GM13976 (cell line): ENCODE data around the gene SPG7.

Experiments
- DNase-seq: peaks from one replicate; pipeline ENCODE4 v3.0.0; 2012; ENCODE audit warnings: low spot score
- in situ Hi-C: fragments of 300-500 bp; cut with MboI; formaldehyde crosslinking; loops from one replicate; pipeline ENCODE4 v1.12.0; 2022; ENCODE audit warnings: low sequenced_read_pairs, mixed read lengths, inconsistent platforms; ENCODE audit not compliant: unreplicated experiment
- TF ChIP-seq, protein P1 (sequence below): IDR thresholded peaks from 2 replicates; pipeline ENCODE4 v1.5.1; 2012; ENCODE audit warnings: borderline replicate concordance, mild to moderate bottlenecking; ENCODE audit not compliant: insufficient read depth; ENCODE audit errors: extremely low read depth, missing control alignments, control extremely low read depth

Gene SPG7

DNA sequence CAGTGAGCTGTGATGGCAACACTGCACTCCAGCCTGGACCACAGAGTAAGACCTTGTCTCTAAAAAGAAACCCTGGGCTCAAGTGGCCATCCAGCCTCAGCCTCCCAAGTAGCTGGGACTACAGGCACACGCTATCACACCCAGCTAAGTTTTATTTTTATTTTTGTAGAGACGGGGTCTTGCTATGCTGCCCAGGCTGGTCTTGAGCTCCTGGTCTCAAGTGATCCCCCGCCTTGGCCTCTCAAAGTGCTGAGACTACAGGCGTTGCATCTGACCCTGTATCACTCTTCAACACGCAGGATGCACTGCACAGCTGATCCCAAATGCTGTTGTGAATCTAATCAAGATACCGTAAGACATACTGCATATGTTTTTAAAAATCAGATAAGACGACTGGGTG lies 40.8 kb upstream of the SPG7 start:
- DNase-seq, result no peak
- in situ Hi-C loops, result no loop called here
- TF ChIP-seq, protein P1, sequence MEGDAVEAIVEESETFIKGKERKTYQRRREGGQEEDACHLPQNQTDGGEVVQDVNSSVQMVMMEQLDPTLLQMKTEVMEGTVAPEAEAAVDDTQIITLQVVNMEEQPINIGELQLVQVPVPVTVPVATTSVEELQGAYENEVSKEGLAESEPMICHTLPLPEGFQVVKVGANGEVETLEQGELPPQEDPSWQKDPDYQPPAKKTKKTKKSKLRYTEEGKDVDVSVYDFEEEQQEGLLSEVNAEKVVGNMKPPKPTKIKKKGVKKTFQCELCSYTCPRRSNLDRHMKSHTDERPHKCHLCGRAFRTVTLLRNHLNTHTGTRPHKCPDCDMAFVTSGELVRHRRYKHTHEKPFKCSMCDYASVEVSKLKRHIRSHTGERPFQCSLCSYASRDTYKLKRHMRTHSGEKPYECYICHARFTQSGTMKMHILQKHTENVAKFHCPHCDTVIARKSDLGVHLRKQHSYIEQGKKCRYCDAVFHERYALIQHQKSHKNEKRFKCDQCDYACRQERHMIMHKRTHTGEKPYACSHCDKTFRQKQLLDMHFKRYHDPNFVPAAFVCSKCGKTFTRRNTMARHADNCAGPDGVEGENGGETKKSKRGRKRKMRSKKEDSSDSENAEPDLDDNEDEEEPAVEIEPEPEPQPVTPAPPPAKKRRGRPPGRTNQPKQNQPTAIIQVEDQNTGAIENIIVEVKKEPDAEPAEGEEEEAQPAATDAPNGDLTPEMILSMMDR, result no peak

DNA sequence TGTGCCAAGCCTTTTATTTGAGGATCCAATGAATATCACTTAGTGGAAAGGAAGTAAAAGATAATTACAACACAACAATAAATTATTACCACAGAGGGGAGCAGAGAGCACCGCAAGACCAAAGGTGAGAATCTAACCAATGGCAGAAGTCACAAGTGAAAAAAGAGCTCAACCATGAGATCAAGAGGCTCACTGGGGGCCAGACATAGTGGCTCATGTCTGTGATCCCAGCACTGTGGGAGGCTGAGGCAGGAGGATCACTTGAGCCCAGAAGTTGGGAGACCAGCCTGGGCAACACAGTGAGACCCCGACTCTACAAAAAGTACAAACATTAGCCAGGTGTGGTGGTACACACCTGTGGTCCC lies 35.5 kb upstream of the SPG7 start:
- TF ChIP-seq, protein P1, result no peak
- DNase-seq, result no peak
- in situ Hi-C loops, result no loop called here

DNA sequence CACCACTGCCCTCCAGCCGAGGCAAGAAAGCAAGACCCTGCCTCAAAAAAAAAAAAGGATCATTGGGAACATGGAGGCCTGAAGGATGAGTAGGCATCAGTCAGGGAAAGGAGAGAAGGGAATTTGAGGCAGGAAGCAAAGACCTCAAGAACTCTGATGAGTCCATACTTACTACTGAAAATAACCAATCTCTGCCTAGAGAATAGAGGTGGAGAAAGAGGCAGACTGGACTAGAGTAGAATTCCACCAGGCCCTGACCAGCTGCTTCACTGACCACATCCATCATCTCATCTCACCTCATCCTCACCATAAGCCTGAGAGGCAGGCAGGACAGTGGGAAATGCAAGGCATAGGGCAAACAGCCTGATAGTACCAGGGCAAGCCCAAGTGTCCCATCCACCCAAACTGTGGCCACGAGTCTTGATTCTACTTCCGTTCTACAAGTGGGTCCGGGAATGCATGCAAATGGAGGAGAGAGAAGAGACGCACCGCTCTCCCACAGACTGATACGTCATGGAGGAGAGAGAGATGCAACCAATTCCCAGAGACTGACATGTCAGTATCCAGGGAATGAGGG lies 35.0 kb upstream of the SPG7 start:
- TF ChIP-seq, protein P1, result no peak

DNA sequence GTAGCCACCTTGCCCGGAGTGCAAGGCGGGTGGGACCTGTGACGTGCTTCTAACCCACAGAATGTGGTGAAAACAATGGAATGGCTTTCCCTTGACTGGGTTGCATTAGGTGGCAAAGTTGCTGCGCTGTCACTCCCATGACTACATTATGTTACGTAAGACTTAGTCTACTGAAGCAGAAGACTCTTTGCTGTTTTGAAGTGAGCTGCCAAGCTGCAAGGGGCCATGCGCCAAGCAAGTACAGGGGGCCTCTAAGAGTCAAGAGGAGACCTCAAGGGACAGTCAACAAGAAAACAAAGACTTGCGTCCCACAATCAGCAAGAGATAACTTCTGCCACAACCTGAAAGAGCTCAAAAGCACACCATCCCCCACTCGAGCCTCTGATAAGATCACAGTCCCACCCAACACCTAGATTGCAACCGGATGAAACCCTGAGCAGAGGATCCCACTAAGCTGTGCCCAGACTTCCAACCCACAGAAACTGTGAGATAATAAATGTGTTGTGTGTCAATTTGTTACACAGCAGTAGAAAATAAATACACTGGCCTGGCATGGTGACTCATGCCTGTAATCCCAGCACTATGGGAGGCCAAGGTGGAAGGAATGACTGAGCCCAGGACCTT lies 34.3 kb upstream of the SPG7 start:
- in situ Hi-C loops, result no loop called here

More for the DNA sequence above, 35.0 kb upstream of the SPG7 start:
- in situ Hi-C loops, result no loop called here
- DNase-seq, result no peak

DNA sequence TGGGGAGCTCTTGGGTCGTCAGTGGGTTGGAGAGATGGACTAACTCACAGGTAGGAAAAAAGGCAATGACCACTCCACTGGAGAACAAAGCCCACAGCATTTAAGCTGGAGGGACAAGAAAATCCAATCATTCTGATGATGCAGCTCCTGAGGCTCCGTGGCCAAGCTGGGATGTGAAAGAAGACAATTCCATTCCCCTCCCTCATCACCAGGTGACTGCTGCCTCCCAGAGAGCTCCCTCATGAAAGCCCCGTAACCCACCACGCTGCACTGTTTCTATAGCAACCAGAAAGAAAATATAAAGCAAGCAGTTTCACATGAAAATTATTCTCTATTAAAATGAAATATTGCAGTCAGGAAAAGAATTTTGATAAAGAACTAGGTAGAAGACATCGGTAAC lies 33.1 kb upstream of the SPG7 start:
- TF ChIP-seq, protein P1, result no peak
- DNase-seq, result no peak
- in situ Hi-C loops, result no loop called here

More for the DNA sequence above, 34.3 kb upstream of the SPG7 start:
- no peak for DNase-seq
- TF ChIP-seq, protein P1, result no peak

DNA sequence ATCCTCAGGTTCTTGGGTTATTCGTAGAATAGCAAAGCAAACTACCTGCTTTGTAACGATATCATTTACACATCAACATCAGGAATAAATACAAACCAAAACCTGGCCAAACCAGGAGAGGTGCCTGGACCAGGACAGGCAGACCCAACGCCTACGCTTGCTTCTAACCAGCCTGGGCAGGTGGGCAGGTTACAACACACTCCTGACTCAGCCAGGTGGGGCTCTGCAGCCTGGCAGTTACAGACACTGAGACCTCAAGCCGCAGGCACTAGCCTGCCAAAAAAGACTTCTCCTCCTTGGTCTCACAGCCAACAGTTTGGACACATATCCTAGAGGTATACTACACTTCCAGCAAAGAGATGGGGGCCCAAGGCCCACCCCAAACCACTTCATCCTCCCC lies 31.8 kb upstream of the SPG7 start:
- no peak for DNase-seq
- in situ Hi-C loops, result no loop called here
- TF ChIP-seq, protein P1, result no peak

DNA sequence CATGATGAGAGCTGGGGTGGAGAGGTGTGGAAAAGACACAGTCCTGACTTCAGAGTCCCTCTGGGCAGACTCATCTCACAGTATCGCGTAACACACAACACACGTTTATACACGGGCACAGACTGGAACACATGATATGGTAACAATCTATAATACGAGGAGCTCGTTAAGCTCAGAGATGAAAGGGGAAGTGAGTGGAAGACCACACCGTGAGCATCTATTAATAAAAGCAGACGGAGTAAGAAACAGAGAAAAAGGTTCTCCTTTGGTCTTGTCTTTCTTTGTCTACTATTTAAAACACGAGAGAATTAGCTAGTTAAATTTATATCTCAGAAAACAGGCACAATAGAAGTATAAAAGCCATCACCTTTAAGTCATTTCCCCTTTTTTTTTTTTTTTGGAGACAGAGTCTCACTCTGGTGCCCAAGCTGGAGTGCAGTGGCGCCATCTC lies 31.4 kb upstream of the SPG7 start:
- in situ Hi-C loops, result no loop called here
- TF ChIP-seq, protein P1, result no peak
- peak; percentile 74 for DNase-seq
